ENCODE data around the gene EFNA3. TPM values are rescaled to one million over a fixed set of nuclear protein-coding genes. Genes with fewer than 3 reads are reported as not detected.
A peak's percentile ranks its signal among the peaks of the same experiment; 100 is the strongest.

The EFNA3 gene
- total and polyA plus RNA-seq, 2 donors (not counting 3 experiments of a cell fraction or from before 2014, with no cell fraction given), result 2.2 to 2.5 TPM

DNA sequence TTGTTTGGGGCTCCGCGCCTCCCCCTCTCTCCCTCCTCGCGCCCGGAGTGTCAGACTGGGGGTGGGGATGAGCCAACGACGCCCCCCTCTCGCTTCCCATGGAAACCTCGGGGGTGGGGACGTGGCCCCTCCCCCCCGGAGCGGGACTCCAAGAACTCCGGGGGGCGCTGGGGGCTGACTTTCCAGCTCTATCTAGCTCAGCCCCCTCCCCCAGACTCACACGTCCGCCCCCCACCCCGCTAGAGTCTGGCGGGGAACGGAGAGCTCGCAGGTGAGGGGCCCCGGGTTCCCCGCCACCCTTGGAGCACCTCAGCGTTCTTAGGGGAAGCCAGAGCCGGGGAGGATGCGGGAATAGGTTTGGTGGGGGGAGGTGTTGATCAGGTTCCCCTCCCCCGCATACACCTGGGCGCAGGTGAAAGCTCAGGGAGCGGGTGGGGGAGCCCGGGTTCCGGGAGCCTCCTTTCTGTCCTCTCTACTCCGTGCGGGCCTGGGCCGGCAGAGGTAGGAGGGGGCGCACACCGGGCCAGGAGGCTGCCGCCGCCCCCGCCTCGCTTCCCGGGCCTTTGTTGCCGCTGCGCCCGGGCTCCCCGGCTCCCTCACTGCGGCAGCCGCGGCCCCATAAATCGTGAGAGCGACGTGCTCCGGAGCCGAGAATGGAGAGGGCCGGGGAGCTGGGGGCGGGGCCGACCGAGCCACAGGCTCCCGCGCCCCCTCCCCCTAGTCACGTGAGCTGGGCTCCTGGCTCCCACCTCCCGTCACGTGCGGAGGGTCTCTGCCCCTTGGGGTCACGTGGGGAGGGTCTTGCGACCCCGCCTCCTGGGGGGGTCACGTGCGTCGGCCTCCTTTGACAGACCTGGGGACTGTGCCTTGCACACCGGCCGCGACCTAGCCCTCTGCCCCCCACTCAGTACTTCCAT lies 1.9 kb downstream of the EFNA3 start:
- Histone ChIP-seq H3K4me1 (ENCODE audit: control insufficient read depth, extremely low read depth, insufficient read depth, low read length) (peaks cover 12% of the 10 kb centered on the region), H3K27me3 (ENCODE audit: control insufficient read depth in 2 of 2, insufficient read depth in 2 of 2, low read length in 2 of 2) (peaks cover 35 to 46% of the 10 kb centered on the region in 2 experiments), H2AFZ (ENCODE audit: low read depth, low read length) (no peak overlapping the region), H4K20me1 (replicated peaks; ENCODE audit: control insufficient read depth, extremely low read depth, insufficient read depth, low read length) (no peaks in the 10 kb centered on the region), H3K36me3 (ENCODE audit: control insufficient read depth in 2 of 2, extremely low read depth in 1 of 2, insufficient read depth in 2 of 2, low read length in 2 of 2) (no peaks in the 10 kb centered on the region), H3K79me2 (ENCODE audit: control insufficient read depth, insufficient read depth, low read length) (no peaks in the 10 kb centered on the region), H3K9me1 (replicated peaks; ENCODE audit: control insufficient read depth, extremely low read depth, insufficient read depth, low read length) (no peaks in the 10 kb centered on the region), H3K9me3 (replicated peaks; ENCODE audit: control insufficient read depth, insufficient read depth, low read length) (no peaks in the 10 kb centered on the region), H3K4me3 (replicated peaks in 1 of 3; ENCODE audit: insufficient read depth in 1 of 3, low read depth in 1 of 3, low read length in 3 of 3) (no peak overlapping the region), H3K9ac (replicated peaks; ENCODE audit: extremely low read depth, insufficient read depth, low read length) (no peak overlapping the region), H3K4me2 (ENCODE audit: insufficient read depth, low read length) (no peak overlapping the region), H3K27ac (ENCODE audit: insufficient read depth, low read depth, low read length) (no peak overlapping the region)
- intact Hi-C loops (cut with micrococcal nuclease) (no loop called here), dilution Hi-C loops (cut with MboI; ENCODE audit: extremely low pct_ligation_motif_present, low sequenced_read_pairs) (no loop called here)
- POLR2A ChIA-PET, result interaction anchor here (0.7 kb wide), 1 partner anchor 396 kb away, joined by 3 read pairs; no protein-coding TSS in a partner anchor
- FAIRE-seq (no peak), DNase-seq (ENCODE audit: low read depth, low spot score) (no peak)
- no peak for TF ChIP-seq FOS (IDR thresholded peaks at IDR 0.05; ENCODE audit: borderline replicate concordance, insufficient read depth, low read length)
- TF ChIP-seq POLR2A (IDR thresholded peaks at IDR 0.05; ENCODE audit: low read depth, low read length), result no peak
- no peak for TF ChIP-seq POLR2AphosphoS5 (IDR thresholded peaks at IDR 0.05; ENCODE audit: insufficient read depth, low read depth, low read length)
- peak; percentile 4 for TF ChIP-seq EZH2 (IDR thresholded peaks at IDR 0.05; ENCODE audit: borderline replicate concordance, low read depth, low read length, severe bottlenecking)
- TF ChIP-seq MYC (IDR thresholded peaks at IDR 0.05; ENCODE audit: low read depth, low read length), result no peak
- TF ChIP-seq, protein P1, sequence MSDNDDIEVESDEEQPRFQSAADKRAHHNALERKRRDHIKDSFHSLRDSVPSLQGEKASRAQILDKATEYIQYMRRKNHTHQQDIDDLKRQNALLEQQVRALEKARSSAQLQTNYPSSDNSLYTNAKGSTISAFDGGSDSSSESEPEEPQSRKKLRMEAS (IDR thresholded peaks at IDR 0.05; ENCODE audit: insufficient read depth, insufficient read length), result peak; percentile 41
- no TSS peak for BruUV-seq (replicated peaks)
- CTCF ChIA-PET, result interaction anchor here (1.0 to 1.4 kb wide), 4 partner anchors 19 to 92 kb away, joined by 3 to 5 read pairs (median 4); partner anchors contain the start of genes ADAM15 and KRTCAP2

Data from endothelial cell of umbilical vein (primary cell).